Right lung (tissue), 5 donors: ENCODE results near the gene MRPS5. TPM values are rescaled to one million over a fixed set of nuclear protein-coding genes. Genes with fewer than 3 reads are reported as not detected.
"Not testable (repeated sequence)": the region's sequence is repeated elsewhere in the genome, so short reads cannot be mapped to it uniquely, and the experiment has no call there.

Experiments
- DNase-seq, 2 donors: peaks; one replicate each; pipeline ENCODE4 v3.0.0-alpha.2; 2013
- polyA plus RNA-seq, 5 donors: library from polyadenylated mRNA; unstranded; fragments of 120-200 nt; gene quantifications; one replicate each; pipeline versions ENCODE4 v1.2.1 to v1.2.3, GENCODE V29; 2013; ENCODE audit warnings: inconsistent platforms in 1 of 5, low replicate concordance in 1 of 5; ENCODE audit not compliant: insufficient read length in 5 of 5, insufficient read depth in 1 of 5

Gene MRPS5
- polyA plus RNA-seq, 5 donors: 81.2 to 103 (median 88.0) TPM

DNA sequence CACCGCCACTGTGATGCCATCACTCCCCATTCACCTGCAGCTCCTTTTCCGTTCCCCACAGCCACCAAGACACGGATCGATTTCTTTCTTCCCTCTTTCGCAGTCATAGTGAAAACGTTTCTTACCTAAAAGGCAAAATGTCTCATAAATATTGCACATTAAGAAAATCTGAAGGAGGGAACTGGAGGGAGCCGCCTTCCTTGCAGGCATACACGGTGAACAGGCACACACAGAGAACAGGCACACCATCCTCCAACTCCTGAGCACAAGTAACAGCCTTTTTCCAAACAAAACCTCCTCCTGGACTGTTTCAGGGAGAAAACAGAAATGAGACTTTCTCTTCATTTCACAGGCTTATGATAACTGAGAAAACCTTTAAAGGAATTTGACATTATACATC is 17.0 kb downstream of the MRPS5 start:
- DNase-seq: no peak

DNA sequence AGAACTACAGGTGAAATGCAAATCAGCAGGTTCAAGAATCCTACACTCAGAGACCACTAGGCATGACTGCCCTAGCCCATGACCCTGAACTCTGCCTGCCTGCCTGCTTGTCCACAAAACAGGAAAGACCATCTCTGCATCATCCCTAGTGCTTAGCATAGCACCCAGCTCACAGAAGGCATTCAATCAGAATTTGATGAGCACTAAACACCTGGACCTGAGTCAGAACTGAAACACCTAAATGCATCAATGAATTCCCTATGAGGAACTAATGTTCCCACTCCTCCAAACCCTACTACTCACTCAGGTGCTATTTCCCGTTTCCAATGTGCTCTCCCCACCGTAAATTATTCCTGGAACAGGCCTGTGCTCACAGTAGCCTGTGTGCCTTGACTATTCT is 21.7 kb downstream of the MRPS5 start:
- no peak for DNase-seq

DNA sequence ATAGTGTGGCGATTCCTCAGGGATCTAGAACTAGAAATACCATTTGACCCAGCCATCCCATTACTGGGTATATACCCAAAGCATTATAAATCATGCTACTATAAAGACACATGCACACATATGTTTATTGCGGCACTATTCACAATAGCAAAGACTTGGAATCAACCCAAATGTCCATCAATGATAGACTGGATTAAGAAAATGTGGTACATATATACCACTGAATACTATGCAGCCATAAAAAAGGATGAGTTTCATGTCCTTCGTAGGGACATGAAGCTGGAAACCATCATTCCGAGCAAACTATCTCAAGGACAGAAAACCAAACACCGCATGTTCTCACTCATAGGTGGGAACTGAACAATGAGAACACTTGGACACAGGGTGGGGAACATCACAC is 23.3 kb downstream of the MRPS5 start:
- DNase-seq: not testable (repeated sequence)

GRCh38 chr2:95091885-95092555 is 29.6 kb downstream of the MRPS5 start:
- DNase-seq: no peak

GRCh38 chr2:95087379-95087778 is 34.2 kb downstream of the MRPS5 start:
- no peak for DNase-seq

GRCh38 chr2:95086017-95086416 is 35.6 kb downstream of the MRPS5 start:
- DNase-seq: no peak

- DNase-seq: no peak
Observed at GRCh38 chr2:95082477-95082876, 39.1 kb downstream of the MRPS5 start.

- DNase-seq: no peak
Observed at GRCh38 chr2:95079199-95079683, 42.4 kb downstream of the MRPS5 start.

DNA sequence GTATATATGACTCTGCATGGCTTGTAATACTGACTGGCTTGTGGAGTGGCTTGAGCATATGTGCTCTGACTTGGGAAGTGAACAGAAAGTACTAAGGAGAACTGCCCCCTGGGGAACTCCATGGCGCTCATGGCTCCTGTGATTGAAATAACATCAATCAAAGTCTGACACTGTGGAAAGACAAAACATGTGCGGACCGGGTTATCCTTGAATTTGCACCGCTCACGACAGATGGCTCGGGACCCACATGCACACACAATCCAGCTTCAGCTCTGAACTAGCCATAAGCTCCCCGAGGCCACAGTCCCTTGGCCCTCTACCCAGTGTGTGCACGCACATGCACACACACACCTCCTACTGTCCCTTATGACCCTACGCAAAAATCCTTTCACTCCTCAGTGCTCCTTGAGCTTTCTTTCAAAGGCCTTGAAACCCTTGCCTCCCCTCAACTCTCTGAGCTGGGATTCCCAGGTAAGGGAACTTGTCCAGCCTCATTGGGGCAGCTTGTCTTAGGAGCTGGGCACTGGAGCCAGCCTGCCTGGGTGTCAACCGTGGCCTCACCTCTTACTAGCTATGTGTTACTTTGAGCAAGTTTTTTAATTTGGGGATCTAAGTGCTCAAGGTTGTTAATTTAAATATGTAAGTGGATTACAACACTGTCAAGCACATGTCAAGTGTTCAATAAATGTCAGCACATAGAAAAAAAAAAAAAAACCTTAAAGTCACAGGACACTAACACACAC is 43.6 kb downstream of the MRPS5 start:
- no peak for DNase-seq

GRCh38 chr2:95077530-95077825 is 44.1 kb downstream of the MRPS5 start:
- no peak for DNase-seq

- peak; percentile 52 to 58 for DNase-seq
Observed at GRCh38 chr2:95076705-95077529, 44.7 kb downstream of the MRPS5 start.

DNA sequence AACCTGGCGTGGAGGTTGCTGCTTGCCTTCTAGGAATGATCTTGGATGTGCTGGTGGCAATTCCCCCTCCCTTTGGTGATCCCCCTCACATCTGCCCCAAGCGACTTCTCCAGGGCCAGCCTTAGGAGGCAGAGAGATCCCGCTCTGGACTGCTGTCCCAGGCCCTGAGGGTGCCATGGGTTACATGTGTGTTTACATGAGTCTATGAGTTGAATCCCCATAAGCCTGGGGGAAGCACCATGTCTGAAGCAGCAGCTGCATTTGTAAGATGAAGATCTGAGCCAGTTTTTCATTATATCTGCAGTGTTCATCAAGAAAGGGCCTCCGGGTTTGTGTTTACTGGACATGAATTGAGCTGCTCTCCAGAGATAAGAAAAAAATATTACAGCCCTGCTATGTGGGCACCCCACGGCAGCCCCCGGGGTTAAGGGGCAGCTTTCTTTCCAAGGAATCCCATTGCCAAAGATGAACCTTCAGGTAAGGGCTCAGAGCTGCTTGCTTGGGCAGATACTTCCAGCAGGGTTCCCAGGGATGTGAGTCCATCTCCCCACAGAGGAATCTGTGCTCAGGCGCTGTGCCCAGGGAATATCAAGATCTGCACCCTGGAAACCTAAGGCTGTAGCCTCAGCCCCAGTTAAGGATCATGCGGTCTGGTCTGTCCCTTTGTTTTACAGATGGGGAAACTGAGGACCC is 46.0 kb downstream of the MRPS5 start:
- no peak for DNase-seq

DNA sequence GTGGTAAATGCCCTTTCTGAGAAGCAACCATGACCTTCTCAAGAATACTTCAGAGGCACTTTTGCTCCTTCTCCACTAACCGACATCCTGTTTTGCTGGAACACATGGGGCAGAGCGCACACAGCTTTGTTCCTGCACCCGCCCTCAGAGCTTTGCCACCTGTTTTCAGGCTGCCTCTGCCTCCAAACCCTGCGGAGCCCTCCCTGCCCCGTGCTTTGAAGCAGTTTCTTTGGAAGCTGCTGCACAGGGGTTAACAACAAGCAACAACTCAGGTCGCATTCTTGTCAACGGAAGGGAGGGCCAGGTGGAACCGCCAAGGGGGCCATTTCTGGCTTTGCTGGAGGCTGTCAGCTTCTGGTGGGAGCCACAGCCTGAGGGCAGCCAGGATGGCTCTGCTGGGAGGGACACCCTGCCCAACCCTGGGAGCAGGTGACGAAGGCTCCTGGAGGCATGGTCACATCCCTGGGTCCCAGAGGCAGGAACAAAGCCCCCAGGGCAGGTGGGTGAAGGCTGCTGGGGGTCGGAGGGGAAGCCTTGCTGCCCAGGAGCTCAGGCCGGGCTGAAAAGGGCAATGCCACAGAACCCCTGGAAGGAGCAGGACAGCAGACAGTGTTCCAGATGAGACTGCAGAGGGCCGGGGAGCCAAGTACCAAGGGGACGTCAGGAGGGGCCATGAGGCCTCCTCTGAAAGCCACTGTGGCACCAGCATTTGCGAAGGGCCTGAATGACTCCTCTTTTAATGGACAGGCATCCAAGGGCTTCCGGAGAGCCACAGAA is 46.8 kb downstream of the MRPS5 start:
- DNase-seq: no peak

GRCh38 chr2:95073856-95074662 is 47.5 kb downstream of the MRPS5 start:
- DNase-seq: no peak

DNA sequence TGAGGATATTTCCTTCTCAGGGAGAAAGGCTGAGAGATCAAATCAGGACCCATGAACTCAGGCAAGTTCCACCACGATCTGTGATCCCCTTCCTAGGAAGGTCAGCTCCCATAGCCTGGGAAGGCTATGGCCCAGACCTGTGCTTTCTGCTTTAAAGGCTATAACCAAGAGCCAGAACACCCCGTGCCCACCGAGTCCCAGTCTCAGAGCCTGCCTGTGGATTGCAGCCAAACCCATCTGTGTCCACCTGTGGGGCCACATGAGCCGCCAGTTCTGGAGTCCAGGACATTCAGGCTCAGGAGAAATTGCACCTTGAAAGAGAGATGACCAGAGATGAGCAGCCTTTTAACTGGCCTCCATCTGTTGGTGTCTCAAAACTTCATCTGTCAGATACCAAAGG is 49.2 kb downstream of the MRPS5 start:
- no peak for DNase-seq

DNA sequence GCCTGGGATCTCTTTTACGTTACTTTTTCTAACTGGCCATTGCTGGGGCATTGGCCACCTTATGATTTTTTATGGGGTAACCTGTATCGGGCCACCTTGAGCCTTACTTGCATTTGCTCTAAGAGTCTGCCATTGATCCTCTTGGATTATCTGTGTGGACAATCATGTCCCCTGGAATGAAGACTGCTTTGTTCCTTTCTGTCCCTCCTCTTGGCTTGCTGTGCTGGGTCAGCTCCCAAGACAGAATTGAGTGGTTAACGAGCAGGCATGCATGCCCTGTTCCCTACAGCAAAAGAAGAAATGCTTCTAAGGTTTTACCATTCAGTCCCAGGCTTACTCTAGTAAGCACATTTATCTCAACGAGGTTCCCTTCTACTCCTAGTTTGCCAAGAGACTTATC is 49.8 kb downstream of the MRPS5 start:
- no peak for DNase-seq

DNA sequence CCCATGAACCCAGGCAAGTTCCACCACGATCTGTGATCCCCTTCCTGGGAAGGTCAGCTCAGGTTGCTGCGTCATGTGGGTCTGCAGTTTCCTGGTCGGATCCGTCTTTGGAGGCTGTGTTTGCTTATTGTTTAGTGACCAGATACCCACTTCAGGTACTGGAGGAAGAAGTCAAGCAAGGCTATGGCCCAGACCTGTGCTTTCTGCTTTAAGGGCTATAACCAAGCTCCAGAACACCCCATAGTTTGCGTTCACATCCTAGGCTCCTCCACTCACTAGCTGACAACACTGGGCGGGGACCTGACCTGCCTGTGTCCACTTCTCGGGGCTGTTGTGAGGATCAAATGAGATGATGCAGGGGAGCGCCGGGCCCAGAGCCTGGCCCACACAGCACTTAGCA is 52.1 kb downstream of the MRPS5 start:
- no peak for DNase-seq

GRCh38 chr2:95068256-95068655 is 53.4 kb downstream of the MRPS5 start:
- no peak for DNase-seq

DNA sequence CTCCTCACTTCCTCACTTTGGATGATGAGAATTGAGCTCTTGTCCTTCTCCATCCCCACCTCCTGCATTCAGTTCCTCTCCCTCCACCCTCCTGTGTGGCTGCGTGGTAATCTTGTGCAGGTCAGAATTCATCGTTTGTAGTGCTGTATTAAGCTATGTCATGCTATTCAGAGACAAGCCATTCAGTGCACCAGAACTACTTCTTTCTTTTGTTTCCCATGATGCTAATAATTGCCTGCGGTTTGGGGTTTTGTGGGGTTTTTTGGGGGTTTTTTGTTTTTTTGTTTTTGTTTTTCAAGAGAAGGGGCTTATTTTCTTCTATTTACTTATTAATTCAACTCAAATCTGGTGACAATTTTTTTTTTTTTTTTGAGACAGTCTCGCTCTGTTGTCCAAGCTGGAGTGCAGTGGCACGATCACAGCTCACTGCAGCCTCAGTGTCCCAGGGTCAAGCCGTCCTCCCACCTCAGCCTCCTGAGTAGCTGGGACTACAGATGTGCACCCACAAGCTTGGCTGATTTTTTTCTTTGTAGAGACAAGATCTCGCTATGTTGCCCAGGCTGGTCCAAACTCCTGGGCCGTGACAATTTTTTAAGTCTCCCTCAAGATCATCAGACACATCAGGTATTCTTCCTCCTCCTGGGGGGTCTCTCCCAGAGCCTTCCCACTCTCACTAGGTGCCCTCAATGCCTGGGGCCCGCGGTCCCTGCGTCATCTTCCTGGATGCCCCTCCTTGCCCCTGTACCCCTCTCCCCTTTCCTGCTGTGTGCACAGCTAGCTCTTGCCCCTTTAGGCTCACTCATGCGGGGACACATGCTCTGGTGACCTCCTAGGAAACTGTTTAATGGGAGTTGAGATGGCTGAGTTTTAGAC is 58.3 kb downstream of the MRPS5 start:
- DNase-seq: no peak
